GM18499 (cell line): Measurements from ENCODE around the gene RRAS.

Source experiments
- ATAC-seq: cut with Tn5 transposase; IDR thresholded peaks from one replicate; pipeline ENCODE4 v1.9.1; 2021; ENCODE audit warnings: moderate number of reproducible peaks; ENCODE audit not compliant: insufficient read depth, unreplicated experiment

Gene RRAS

DNA sequence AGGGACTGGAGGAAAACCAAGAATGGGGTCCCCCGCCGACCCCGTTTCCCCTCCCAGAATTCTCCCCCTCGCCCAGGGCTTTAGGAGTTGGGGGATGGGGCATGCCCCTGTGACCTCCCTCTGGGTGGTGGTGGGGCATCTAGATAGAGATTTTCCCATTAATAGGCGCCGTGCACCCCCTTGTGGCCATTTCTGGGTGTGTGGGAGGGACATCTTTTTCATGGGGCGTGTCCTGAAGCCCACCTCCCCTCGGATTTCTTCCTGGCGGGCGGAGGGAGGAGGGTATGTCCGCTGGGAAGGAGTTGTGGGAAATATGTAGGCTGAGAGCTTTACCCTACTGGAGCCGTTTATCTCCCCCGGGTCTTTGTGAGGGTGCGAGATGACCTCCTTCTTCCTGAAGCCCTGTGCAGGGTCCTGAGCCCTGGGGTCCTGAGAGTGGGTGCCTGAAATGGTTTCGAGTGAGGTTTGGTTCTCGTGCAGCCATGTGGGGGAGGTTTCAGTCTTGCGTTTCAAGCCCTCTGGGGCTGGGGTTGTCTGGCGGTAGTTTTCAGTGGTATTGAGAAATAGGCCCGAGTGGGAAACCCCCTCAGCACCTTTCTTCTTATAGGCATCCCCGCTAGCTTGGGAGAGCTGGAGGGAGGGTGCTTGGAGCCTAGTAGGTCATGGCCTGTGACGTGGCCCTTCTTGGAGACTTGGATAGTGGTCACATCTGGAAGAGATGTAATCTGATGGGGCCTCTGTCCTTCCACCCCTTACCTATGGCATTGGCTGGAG lies 38.1 kb upstream of the RRAS start:
- ATAC-seq, result no peak

DNA sequence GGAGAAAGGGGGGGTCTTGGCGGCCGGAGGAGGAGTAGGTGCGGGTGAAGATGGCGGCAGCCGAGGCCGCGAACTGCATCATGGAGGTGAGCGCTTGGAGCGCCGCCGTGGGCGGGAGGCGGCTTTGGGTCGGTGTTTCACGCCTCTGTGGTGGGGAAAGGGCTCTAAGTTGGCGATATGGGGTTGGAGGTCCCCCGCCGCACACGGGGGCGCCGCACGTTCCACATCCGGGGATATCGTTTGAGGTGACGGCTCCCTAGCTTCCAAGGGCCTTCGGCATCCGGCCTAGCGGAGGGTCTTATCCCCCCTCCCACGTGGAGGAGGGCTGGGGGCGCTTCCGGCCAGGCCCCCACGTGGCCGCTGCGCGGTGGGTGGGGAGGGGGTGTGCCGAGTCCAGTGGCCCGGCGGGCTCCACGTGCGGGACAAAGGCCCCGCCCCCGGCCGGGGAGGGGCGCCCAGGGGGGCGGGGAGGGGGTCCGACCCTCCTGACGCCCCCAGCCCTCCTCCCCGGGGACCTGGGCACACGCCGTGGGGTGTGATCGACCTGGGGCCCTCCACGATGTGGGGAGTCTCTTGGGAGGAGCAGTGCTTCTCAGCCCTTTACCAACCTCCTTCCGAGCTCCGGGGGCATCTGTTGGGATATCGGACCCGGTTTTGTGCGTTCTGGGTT lies 37.4 kb upstream of the RRAS start, which contains the start of gene PRMT1:
Gene PRMT1, plus strand, starts transcription at position 41 of the 670 bp plus-strand sequence. Its CDS starts 10 bp downstream, at position 51.
- no peak for ATAC-seq

- peak; percentile 48 for ATAC-seq
These were observed 36.9 kb upstream of the RRAS start for GRCh38 chr19:49676784-49677230.

- ATAC-seq, result peak; percentile 10
These were observed 36.3 kb upstream of the RRAS start for GRCh38 chr19:49676136-49676783.

DNA sequence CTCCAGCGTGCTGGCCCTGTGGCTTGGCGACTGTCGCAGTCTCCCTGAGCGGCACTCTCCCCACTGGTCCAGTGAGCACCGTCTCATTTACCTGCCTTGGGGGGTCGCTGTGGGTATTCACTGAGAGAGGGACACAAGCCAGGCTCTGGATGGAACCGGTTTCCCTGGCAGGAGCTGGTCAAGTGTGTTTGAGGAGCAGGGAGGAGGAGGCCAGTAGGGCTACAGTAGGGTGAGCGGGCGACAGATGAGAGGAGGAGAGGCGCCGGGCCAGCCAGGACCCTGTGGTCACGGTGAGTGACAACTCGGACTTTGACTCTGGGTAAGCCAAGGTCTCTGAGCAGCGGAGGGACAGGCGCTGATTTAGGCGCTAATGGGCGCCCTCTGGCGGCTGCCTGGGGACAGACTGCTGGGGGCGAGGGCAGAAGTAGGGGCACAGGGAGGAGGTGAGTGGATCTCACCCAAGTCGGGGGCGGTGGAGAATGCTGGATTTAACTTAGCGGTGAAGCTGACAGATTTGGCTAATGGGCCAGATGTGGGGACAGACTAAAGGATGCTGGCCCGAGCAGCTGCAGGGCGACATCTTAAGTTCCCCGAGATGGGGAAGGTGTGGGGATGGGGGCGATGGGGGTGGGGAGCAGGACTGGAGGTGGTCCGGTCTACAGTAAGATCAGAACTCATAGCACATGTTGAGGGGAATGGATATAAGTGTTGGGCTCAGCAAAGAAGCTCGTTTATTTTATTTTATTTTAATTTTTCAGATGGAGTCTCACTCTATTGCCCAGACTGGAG lies 32.4 kb upstream of the RRAS start:
- no peak for ATAC-seq

DNA sequence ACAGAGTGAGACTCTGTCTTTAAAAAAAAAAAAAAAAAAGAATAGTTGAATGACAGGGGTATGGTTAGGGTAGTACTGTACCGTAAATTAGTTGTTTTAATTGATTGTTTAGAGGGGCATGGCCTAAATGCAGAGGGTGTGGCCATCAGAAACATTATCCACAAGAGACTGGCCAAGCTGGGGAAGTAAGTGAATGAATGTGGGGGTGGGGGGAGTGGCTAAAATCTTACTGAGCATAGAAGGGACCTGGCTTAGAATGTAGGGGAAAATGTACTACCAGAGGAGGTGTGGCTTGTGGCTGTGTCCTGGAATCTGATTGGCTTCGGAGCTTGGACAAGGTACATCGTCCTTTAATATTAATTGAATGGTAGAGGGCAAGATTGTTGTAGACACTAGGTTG lies 29.6 kb upstream of the RRAS start:
- ATAC-seq, result no peak

DNA sequence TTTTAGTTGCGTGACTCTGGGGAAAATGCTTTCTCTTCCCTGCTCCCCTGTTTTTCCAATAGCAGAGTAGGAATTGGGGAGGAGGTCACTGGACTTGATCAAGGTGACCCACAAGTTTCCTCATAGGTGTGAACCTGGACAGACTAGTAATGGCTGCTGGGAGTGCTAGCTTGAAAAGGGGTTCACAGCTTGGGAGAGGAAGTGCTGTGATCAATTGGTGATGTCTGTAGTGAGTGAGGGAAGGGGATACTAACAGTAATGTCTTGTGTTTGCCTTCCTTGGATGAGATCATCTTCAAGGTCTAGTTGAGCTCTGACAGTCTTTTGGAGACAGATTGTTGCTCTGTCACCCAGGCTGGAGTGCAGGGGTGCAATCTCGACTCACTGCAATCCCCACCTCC lies 27.5 kb upstream of the RRAS start:
- no peak for ATAC-seq

DNA sequence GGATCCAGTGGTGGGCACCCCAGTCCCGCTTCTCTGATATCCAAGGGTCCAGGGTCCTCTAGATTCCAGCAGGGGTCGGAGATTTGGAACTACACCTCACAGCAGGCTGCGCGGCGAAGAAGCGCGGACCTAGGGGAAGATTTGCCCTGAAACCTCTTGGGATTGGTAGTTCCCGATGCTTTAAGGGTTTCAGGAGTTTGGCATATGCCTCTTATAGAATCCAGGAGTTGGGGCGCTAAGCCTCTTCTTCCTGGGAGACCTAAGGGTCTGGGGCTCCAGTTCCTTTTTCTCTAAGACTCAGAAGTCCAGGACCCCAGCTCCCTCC lies 26.1 kb upstream of the RRAS start:
- no peak for ATAC-seq

GRCh38 chr19:49665351-49666119 lies 25.6 kb upstream of the RRAS start, which contains the start of the genes BCL2L12 and IRF3:
Gene BCL2L12, plus strand, starts transcription at chr19:49665933. Its CDS starts 760 bp downstream, at chr19:49666693.
Gene IRF3, minus strand, starts transcription at chr19:49665857. Its CDS starts 1,019 bp downstream, at chr19:49664838.
- peak; percentile 76 for ATAC-seq

- no peak for ATAC-seq
These were observed 25.1 kb upstream of the RRAS start for GRCh38 chr19:49665036-49665350.

DNA sequence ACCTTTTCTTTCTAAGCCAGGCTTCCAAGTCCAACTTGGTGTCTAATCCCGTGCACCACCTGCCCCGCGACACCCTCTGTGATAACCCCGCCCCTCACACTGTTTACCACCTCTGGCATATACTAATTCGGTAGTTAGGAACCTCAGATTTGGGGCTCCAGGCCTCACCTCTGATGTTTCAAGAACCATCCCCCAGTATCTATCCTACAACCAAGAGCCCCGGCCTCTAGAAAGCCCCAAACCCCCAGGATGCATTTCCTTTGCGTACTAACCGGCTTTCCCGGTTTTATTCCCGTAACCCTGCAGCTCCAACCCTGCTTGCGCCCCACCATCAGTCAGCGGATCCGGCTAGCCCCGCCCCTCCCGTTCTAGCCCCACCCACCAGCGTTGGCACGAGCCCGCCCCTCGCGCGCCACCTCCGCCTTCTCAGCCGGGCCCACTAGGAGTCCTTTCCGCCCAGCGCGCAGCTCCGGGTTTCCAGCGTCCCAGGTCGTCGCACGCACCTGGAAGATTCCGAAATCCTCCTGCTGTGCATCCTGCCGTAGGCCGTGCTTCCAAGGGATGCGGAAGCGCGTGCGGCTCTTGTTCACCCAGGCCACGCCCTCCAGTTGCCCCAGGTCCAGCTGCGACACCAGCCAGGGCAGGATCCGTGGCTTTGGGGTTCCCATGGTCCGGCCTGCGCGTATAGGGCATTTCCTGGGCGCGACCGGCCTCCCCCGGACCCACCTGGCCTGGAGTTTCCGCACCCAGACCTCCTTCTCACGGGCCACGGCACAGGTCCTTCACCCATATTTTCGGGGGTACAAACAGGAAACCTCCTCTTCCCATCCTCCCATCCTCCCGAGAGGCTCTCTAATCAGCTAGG lies 24.5 kb upstream of the RRAS start:
- no peak for ATAC-seq

DNA sequence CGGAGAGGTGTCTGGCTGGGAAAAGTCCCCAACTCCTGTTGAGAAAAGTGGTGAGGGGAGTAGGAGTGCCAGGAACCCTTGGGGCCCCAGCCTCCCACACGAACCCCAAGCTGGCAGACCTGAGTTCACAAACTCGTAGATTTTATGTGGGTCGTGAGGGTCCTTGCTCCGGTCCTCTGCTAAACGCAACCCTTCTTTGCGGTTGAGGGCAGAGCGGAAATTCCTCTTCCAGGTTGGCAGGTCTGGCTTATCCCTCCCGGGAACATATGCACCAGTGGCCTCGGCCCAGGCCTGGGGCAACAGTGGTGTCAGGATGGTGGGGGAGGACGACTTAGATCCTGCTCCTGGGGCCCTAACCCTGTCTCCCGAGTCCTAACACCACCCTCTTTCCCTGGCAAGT lies 23.3 kb upstream of the RRAS start:
- no peak for ATAC-seq

DNA sequence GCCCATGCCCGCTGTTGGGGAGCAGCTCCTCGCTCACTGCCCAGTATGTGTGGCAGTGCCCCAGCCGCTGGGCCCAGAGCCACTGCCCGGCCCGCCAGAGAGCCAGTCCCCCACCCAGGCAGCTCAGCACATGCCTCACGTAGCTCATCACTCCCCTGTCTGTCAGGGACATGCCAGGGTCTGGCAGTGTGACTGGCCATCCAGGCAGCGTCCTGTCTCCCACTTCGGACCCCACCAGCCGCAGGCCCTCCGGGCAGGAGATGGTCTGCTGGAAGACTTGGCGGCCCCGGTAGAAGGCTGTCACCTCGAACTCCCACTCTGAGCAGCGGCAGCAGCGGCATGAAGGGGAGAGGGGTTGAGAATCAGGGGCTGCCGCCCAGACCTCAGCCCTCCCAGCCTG lies 22.1 kb upstream of the RRAS start:
- ATAC-seq, result no peak

- ATAC-seq, result no peak
These were observed 20.5 kb upstream of the RRAS start for GRCh38 chr19:49660338-49660961.

DNA sequence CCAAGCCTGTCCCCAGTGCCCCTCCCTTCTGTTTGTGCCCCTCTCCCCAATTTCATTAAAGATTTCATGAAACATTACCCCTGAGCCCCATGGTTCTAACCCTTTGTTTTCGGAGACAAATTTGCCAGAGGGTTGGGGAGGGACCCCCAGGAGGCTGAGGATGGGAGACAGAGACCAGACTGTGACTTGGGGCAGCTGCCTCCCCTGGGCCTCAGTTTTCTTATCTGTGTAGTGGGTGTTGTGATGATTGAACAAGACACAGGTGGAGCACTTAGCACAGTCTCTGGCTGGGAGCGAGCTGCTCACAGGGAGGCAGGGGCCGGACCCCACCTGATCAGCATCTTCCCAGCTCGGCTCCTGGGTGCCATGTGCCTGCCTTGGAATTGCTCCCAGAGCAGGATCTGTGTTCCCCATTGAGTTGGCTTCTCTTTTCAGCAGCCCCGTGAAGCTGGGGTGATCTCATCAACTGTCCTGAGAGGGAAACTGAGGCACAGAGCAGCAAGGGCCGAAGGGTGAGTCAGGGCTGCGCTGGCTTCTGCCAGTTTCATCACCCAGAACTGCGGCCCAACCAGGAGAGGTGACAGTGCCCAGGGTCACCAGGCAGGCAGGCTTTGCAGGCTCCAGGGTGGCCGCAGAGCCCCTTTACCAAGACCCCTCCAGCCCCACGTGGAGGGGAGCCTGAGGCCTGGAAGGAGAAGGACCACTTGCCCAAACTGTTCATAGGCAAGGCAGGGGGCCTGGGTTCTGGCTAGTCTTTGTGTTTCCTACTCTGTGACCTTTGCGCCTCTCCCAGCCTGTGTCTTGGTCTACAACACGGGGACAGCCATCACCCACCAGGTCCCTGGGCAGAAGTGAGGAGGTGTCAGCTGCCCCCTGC lies 18.9 kb upstream of the RRAS start:
- no peak for ATAC-seq

DNA sequence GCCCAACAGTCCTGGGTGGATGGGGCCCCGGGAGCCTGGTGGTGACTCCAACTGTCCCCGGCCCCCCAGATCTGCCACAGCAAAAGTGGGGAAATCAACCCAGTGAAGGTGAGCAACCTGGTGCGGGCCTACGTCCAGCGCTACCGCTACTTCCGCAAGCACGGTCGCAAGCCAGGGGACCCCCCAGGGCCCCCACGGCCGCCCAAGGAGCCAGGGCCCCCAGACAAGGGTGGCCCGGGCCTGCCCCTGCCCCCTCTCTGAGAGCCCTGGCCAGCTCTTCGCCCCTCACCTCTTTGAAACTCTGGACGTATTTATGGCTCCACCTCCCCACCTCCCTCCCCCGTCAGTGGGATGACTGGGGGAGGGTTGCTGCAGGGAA lies 18.2 kb upstream of the RRAS start:
- no peak for ATAC-seq

GRCh38 chr19:49657493-49658138 lies 17.7 kb upstream of the RRAS start:
- no peak for ATAC-seq
